Left lung (tissue), 10 donors: Measurements from ENCODE around the gene GPBAR1. TPM values are rescaled to one million over a fixed set of nuclear protein-coding genes. Genes with fewer than 3 reads are reported as not detected.

Experiments
- ATAC-seq: fragments of 200-7000 bp; cut with Tn5 transposase; one replicate; pipeline ENCODE4 v1.9.1; 2020; ENCODE audit warnings: moderate library complexity
- DNase-seq, 4 donors: peaks; one replicate each; pipeline ENCODE4 v3.0.0-alpha.2; 2013 to 2020
- H3K27ac ChIP-seq, 2 donors: fragments of 200-600 bp; sonication (generic) in 1 of 2; one replicate each; pipeline versions ENCODE4 v1.5.0 to v1.8.0; 2020 to 2021
- H3K27me3 ChIP-seq, 2 donors: fragments of 200-600 bp; sonication (generic) in 1 of 2; one replicate each; pipeline versions ENCODE4 v1.5.0 to v1.8.0; 2020 to 2021
- H3K36me3 ChIP-seq, 2 donors: fragments of 200-600 bp; sonication (generic) in 1 of 2; one replicate each; pipeline versions ENCODE4 v1.5.0 to v1.8.0; 2020 to 2021
- H3K4me1 ChIP-seq, 2 donors: fragments of 200-600 bp; one replicate each; pipeline ENCODE4 v1.8.0; 2021
- H3K4me3 ChIP-seq, 2 donors: fragments of 200-600 bp; sonication (generic) in 1 of 2; one replicate each; pipeline versions ENCODE4 v1.5.0 to v1.8.0; 2020 to 2021; ENCODE audit warnings: mild to moderate bottlenecking in 1 of 2
- H3K9me3 ChIP-seq, 2 donors: fragments of 200-600 bp; sonication (generic) in 1 of 2; one replicate each; pipeline versions ENCODE4 v1.5.0 to v1.8.0; 2020 to 2021
- CTCF ChIP-seq, 2 donors: fragments of 200-600 bp; sonication (generic) in 1 of 2; IDR thresholded peaks; one replicate each; pipeline versions ENCODE4 v1.5.0 to v1.8.0; 2021; ENCODE audit warnings: antibody characterized with exemption in 2 of 2
- intact Hi-C, 2 donors: fragments of 100-400 bp; cut with DNase I; formaldehyde crosslinking; loops; one replicate each; pipeline versions ENCODE4 v1.11.2 to v1.14.2; 2022
- polyA plus RNA-seq, 6 donors: library from polyadenylated mRNA; unstranded; fragments of 120-200 nt; gene quantifications; one replicate each; pipeline ENCODE4 v1.2.1, GENCODE V29; 2013; ENCODE audit not compliant: insufficient read length in 6 of 6
- total RNA-seq, 2 donors: library from RNA; stranded (reverse); fragmentation: NEBNext Ultra II Directional; extraction: Animal tissue kit (Norgen Biotek cat#: 25700); gene quantifications; one replicate each; pipeline ENCODE4 v1.2.1, GENCODE V29; 2021
- donor health status: DM: no; HTN: yes; CAD: no.
- donor health status: DM: no; HTN: no; CAD: no.

Gene GPBAR1
- total and polyA plus RNA-seq, 8 donors: 0.88 to 4.3 (median 1.3) TPM

- ATAC-seq: peak; percentile 11
- no peak for TF ChIP-seq CTCF (IDR thresholded peaks at IDR 0.05)
- Histone ChIP-seq H3K27me3 (no peaks in the 10 kb centered on the region), H3K4me3 (no peak overlapping the region), H3K27ac (peak overlapping the region; percentile 98), H3K36me3 (peaks cover 5 to 51% of the 10 kb centered on the region in 2 donors), H3K9me3 (no peaks in the 10 kb centered on the region), H3K4me1 (peaks cover 60 to 82% of the 10 kb centered on the region in 2 donors)
- intact Hi-C loops: no loop called here
- peak in 2 of 4 donors; percentile 29 to 61 for DNase-seq
Measured at GRCh38 chr2:218284106-218284811, 23.4 kb downstream of the GPBAR1 start.

- peaks cover 72 to 95% of the 10 kb centered on the region in 2 donors for H3K4me1 ChIP-seq
Measured at GRCh38 chr2:218285604-218286003, 24.8 kb downstream of the GPBAR1 start.

GRCh38 chr2:218286570-218287459, 26.0 kb downstream of the GPBAR1 start:
- Histone ChIP-seq H3K9me3 (no peaks in the 10 kb centered on the region), H3K27me3 (no peaks in the 10 kb centered on the region), H3K27ac (peak overlapping the region; percentile 98), H3K4me3 (peak overlapping the region; percentile 24 to 41), H3K36me3 (peaks cover 0 to 25% of the 10 kb centered on the region in 2 donors), H3K4me1 (peaks cover 74 to 98% of the 10 kb centered on the region in 2 donors)
- TF ChIP-seq CTCF (IDR thresholded peaks at IDR 0.05): no peak
- DNase-seq: peak in 3 of 4 donors; percentile 87 to 93 (median 88)
- intact Hi-C loops: no loop called here
- ATAC-seq: peak; percentile 79

More at GRCh38 chr2:218285604-218286003, 24.8 kb downstream of the GPBAR1 start:
- Histone ChIP-seq H3K27me3 (no peaks in the 10 kb centered on the region), H3K27ac (peak overlapping the region; percentile 98), H3K4me3 (peak overlapping the region in 1 of 2 donors; percentile 41), H3K36me3 (peaks cover 0 to 37% of the 10 kb centered on the region in 2 donors), H3K9me3 (no peaks in the 10 kb centered on the region)
- DNase-seq (peak in 1 of 4 donors; percentile 69), ATAC-seq (peak; percentile 19)
- intact Hi-C loops: no loop called here
- TF ChIP-seq CTCF (IDR thresholded peaks at IDR 0.05): no peak

GRCh38 chr2:218289639-218290315, 29.0 kb downstream of the GPBAR1 start:
- peak overlapping the region; percentile 75 to 95 for H3K4me3 ChIP-seq
- ATAC-seq: peak; percentile 8

More at GRCh38 chr2:218289639-218290315, 29.0 kb downstream of the GPBAR1 start:
- no peaks in the 10 kb centered on the region for H3K9me3 ChIP-seq
- H3K27ac ChIP-seq: peak overlapping the region; percentile 98
- intact Hi-C loops: no loop called here
- peaks cover 66 to 93% of the 10 kb centered on the region in 2 donors for H3K4me1 ChIP-seq
- no peaks in the 10 kb centered on the region for H3K36me3 ChIP-seq
- TF ChIP-seq CTCF (IDR thresholded peaks at IDR 0.05): no peak
- H3K27me3 ChIP-seq: no peaks in the 10 kb centered on the region
- no peak for DNase-seq
